WTC11 (cell line): ENCODE data around the gene ZNF547.

Experiments
- ARID4B ChIP-seq: sonication (generic); formaldehyde crosslinking; IDR thresholded peaks from 2 replicates; pipeline ENCODE4 v1.8.0; 2023; ENCODE audit warnings: missing genetic modification reagents, mild to moderate bottlenecking, borderline replicate concordance
- ATF1 ChIP-seq: sonication (generic); formaldehyde crosslinking; IDR thresholded peaks from 2 replicates; pipeline ENCODE4 v1.8.1; 2023; ENCODE audit warnings: mild to moderate bottlenecking, moderate library complexity, missing genetic modification reagents
- CTCF ChIP-seq: fragments of 200-600 bp; IDR thresholded peaks from 2 replicates; pipeline ENCODE4 v1.8.0; 2022; ENCODE audit warnings: antibody characterized with exemption
- KAT7 ChIP-seq: sonication (generic); formaldehyde crosslinking; IDR thresholded peaks from 2 replicates; pipeline ENCODE4 v1.8.1; 2023; ENCODE audit warnings: missing genetic modification reagents, mild to moderate bottlenecking, borderline replicate concordance
- ZNF281 ChIP-seq: sonication (generic); formaldehyde crosslinking; IDR thresholded peaks from 2 replicates; pipeline ENCODE4 v1.8.0; 2023; ENCODE audit warnings: mild to moderate bottlenecking, missing genetic modification reagents
- ZNF317 ChIP-seq: sonication (generic); formaldehyde crosslinking; IDR thresholded peaks from 2 replicates; pipeline ENCODE4 v1.8.1; 2023; ENCODE audit warnings: low read depth, mild to moderate bottlenecking, moderate library complexity, missing genetic modification reagents, borderline replicate concordance
- ZNF396 ChIP-seq: fragments of 250-450 bp; sonication (Bioruptor Pico); IDR thresholded peaks from 2 replicates; pipeline ENCODE4 v1.8.0; 2021; ENCODE audit warnings: mild to moderate bottlenecking, moderate library complexity, borderline replicate concordance
- ZNF416 ChIP-seq: fragments of 250-450 bp; sonication (Bioruptor Pico); IDR thresholded peaks from 2 replicates; pipeline ENCODE4 v1.9.0; 2021; ENCODE audit warnings: mild to moderate bottlenecking, inconsistent platforms
- ZNF423 ChIP-seq: fragments of 250-450 bp; sonication (Bioruptor Pico); IDR thresholded peaks from 2 replicates; pipeline ENCODE4 v2.1.2; 2022; ENCODE audit warnings: mild to moderate bottlenecking, moderate library complexity
- TF ChIP-seq, protein P1 (sequence below): sonication (generic); formaldehyde crosslinking; IDR thresholded peaks from 2 replicates; pipeline ENCODE4 v1.8.1; 2022; ENCODE audit warnings: mild to moderate bottlenecking, missing genetic modification reagents, moderate library complexity, borderline replicate concordance
- TF ChIP-seq, protein P2 (sequence below): sonication (generic); formaldehyde crosslinking; conservative IDR thresholded peaks from 2 replicates; pipeline ENCODE4 v1.8.1; 2022; ENCODE audit warnings: mild to moderate bottlenecking, missing genetic modification reagents
- TF ChIP-seq, protein P3 (sequence below): sonication (generic); formaldehyde crosslinking; IDR thresholded peaks from 2 replicates; pipeline ENCODE4 v1.8.1; 2023; ENCODE audit warnings: mild to moderate bottlenecking, missing genetic modification reagents

DNA sequence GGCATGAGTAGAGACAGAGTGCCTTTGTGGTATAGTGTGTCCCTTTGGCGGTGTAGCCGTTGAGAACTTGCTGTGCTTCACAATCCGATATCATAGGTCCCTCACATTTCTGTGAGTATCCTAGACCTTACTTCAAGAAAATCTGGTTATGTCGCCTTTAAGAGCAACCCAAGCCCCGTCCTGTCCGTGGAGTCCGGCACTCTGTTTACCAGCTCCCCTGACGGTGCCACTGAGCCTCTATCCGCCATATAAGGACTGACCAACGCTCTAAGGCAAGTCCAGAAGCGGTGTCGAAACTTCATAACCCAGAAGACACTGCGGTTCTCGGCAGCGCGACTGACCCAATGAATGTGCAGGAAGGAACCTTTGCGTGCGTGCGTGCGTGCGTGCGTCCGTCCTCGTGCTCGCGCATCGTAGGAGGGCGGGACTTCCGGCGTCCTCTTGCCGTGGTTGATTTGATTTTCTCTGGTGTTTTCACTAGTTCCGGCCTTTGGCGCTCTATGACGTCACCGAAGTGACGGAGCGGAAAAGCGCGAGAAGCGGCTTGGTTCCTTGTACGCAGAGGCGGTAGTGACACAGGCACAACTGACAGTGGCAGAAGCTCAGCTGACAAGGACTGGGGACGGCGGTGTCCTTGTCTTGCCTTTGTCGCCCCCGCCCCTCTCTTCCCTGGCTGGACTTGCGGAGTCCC is at the start of gene ZNF547, which contains the start of gene TRAPPC2B:
- TF ChIP-seq CTCF (no peak), ATF1 (CRISPR knock-in tag) (no peak), ARID4B (CRISPR knock-in tag) (no peak), KAT7 (CRISPR knock-in tag) (no peak), ZNF281 (no peak), ZNF317 (CRISPR knock-in tag) (no peak), ZNF416 (CRISPR knock-in tag) (no peak), ZNF396 (no peak), ZNF423 (CRISPR knock-in tag) (no peak)
- TF ChIP-seq, protein P1, sequence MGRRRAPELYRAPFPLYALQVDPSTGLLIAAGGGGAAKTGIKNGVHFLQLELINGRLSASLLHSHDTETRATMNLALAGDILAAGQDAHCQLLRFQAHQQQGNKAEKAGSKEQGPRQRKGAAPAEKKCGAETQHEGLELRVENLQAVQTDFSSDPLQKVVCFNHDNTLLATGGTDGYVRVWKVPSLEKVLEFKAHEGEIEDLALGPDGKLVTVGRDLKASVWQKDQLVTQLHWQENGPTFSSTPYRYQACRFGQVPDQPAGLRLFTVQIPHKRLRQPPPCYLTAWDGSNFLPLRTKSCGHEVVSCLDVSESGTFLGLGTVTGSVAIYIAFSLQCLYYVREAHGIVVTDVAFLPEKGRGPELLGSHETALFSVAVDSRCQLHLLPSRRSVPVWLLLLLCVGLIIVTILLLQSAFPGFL (CRISPR knock-in tag), result no peak
- TF ChIP-seq, protein P2, sequence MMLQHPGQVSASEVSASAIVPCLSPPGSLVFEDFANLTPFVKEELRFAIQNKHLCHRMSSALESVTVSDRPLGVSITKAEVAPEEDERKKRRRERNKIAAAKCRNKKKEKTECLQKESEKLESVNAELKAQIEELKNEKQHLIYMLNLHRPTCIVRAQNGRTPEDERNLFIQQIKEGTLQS (CRISPR knock-in tag), result no peak
- TF ChIP-seq, protein P3, sequence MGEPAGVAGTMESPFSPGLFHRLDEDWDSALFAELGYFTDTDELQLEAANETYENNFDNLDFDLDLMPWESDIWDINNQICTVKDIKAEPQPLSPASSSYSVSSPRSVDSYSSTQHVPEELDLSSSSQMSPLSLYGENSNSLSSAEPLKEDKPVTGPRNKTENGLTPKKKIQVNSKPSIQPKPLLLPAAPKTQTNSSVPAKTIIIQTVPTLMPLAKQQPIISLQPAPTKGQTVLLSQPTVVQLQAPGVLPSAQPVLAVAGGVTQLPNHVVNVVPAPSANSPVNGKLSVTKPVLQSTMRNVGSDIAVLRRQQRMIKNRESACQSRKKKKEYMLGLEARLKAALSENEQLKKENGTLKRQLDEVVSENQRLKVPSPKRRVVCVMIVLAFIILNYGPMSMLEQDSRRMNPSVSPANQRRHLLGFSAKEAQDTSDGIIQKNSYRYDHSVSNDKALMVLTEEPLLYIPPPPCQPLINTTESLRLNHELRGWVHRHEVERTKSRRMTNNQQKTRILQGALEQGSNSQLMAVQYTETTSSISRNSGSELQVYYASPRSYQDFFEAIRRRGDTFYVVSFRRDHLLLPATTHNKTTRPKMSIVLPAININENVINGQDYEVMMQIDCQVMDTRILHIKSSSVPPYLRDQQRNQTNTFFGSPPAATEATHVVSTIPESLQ (CRISPR knock-in tag), result no peak
